WI38 (cell line): ENCODE data around the gene ARID3B.

Experiments used
- H3K4me3 ChIP-seq: 2 replicates; pipeline ENCODE4 v1.5.1; 2011; ENCODE audit warnings: low read depth, mild to moderate bottlenecking, control low read depth, low read length
- TF ChIP-seq, protein P1 (sequence below): IDR thresholded peaks from 2 replicates; pipeline ENCODE4 v1.5.1; 2012; ENCODE audit warnings: low read depth, mild to moderate bottlenecking, control low read depth, low read length

ARID3B gene

DNA sequence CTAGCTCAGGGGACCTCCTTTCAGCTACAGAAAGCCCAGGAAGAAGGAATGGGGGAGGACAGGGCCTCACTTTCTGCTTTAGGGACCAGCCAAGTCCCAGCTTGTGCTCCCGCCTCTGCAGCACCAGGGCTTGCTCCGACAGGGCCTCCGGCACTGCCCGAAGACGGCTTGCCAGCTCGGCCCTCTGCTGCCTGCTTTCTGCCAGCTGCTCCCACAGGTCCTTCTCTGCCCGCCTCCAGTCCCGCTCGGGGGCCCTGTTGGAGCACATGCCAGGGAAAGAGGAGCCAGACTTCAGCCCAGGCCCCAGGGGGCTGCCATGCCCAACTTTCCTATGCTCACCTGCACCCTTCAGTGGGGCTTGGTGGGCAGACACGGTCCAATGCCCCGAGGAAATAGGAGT is 70.3 kb downstream of the ARID3B start:
- no peak overlapping the region for H3K4me3 ChIP-seq
- TF ChIP-seq, protein P1, sequence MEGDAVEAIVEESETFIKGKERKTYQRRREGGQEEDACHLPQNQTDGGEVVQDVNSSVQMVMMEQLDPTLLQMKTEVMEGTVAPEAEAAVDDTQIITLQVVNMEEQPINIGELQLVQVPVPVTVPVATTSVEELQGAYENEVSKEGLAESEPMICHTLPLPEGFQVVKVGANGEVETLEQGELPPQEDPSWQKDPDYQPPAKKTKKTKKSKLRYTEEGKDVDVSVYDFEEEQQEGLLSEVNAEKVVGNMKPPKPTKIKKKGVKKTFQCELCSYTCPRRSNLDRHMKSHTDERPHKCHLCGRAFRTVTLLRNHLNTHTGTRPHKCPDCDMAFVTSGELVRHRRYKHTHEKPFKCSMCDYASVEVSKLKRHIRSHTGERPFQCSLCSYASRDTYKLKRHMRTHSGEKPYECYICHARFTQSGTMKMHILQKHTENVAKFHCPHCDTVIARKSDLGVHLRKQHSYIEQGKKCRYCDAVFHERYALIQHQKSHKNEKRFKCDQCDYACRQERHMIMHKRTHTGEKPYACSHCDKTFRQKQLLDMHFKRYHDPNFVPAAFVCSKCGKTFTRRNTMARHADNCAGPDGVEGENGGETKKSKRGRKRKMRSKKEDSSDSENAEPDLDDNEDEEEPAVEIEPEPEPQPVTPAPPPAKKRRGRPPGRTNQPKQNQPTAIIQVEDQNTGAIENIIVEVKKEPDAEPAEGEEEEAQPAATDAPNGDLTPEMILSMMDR = no peak

DNA sequence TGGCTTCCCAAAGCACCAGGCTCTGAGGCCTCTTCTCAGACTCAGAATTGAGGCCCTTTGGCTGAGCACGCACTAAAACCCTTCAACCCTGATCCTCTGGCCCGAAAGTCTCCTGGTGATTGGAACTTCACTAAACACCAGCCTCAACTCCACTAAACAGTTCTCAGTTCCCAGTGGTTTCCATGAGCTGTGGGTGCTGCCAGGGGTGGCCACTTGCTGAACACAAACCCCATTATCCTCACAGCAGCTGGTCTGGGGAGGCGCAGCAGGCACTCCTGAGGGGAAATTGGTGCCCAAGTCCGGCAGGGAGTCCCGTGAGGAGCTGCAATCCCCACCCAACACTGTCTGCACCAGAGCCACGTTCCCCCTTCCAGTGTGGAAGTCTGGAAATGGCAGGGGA is 70.8 kb downstream of the ARID3B start:
- H3K4me3 ChIP-seq = no peak overlapping the region
- TF ChIP-seq, protein P1 = no peak

DNA sequence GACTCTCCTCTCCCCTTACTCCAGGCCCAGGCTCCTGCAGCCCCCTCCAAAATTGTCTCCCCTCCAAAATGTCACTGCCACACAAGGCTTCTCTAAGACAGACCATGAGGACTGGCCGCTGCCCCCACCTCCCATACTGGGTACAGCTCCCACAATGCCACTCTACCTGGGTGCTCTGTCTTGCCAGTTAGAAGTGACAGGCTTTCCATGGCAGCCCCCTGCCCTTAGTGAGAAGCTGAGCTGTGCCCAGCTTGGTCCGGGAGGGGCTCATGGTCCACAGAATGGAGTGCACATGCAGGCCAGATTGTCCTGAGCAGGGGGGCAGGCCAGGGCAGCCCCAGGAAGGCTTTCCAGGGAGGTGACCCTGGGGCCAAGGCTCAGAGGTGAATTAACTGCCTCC is 71.7 kb downstream of the ARID3B start:
- no peak overlapping the region for H3K4me3 ChIP-seq

DNA sequence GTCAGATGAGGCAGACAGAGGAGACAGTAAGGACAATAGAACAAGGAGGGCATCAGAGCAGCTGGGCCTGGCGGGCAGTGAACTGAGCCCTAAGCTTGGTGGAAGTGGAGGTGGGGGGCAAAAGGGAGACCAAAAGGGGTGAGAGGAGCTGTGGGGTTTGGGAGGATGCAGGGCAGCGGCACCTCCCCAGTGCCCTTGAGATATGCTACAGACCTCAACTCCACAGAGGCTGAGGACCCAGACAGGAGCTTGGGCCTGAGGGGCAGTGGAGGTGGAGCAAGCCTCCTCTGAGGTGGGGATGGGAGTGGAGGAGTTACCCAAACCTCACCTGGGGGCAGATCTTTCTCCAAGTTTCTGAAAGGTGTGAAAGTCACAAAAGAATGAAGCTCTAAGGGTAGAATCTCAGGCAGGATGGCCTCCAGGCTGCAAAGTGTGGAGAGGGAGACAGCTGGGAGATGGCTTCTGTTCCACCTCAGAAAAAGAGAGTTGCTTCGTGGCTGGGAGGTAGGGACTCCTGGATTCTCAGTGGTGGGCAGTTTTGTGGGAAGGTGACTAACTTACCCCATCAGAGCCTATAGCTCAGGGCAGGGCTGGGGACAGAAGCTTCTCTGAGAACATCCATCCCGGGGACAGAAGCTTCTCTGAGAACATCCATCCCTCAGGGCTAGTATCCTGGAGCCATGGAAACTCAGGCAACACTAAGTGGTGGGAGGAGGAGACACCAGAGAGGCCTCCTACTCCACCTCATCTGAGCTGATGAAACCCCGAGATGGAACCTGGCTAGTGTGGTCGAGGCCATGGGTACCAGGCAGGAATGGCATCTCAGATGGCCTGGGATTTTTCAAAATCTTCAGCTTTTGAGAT is 72.3 kb downstream of the ARID3B start:
- TF ChIP-seq, protein P1 = no peak
- H3K4me3 ChIP-seq = no peak overlapping the region

More for the DNA sequence above, 71.7 kb downstream of the ARID3B start:
- TF ChIP-seq, protein P1 = no peak

DNA sequence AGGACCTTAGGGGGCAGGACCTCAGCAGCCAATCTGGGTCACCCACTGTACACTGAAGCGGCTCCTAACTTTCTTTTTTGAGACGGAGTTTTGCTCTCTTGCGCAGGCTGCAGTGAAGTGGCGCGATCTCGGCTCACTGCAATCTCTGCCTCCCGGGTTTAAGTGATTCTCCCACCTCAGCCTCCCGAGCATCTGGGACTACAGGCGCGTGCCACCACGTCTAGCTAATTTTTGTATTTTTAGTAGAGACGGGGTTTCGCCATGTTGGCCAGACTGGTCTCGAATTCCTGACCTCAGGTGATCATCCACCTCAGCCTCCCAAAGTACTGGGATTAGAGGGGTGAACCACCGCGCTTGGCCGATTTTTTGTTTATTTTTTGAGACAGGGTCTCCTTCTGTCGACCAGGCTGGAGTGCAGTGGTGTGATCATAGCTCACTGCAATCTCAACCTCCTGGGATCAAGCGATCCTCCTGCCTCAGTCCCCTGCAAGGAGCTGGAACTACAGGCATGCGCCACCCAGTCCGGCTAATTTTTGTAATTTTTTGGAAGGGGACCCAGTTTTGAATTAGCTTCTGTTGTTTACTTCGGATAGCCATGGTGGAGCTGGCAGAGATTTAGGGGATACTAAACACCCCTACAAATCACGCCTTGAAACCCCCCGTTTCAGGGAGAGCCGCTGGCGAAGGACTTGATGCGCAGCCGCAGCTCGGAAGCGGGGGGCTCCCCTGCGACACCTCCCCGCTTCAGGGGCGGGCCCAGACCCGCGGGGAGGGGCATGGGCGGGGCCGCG is 73.1 kb downstream of the ARID3B start:
- TF ChIP-seq, protein P1 = no peak
- peak overlapping the region; percentile 100 for H3K4me3 ChIP-seq

DNA sequence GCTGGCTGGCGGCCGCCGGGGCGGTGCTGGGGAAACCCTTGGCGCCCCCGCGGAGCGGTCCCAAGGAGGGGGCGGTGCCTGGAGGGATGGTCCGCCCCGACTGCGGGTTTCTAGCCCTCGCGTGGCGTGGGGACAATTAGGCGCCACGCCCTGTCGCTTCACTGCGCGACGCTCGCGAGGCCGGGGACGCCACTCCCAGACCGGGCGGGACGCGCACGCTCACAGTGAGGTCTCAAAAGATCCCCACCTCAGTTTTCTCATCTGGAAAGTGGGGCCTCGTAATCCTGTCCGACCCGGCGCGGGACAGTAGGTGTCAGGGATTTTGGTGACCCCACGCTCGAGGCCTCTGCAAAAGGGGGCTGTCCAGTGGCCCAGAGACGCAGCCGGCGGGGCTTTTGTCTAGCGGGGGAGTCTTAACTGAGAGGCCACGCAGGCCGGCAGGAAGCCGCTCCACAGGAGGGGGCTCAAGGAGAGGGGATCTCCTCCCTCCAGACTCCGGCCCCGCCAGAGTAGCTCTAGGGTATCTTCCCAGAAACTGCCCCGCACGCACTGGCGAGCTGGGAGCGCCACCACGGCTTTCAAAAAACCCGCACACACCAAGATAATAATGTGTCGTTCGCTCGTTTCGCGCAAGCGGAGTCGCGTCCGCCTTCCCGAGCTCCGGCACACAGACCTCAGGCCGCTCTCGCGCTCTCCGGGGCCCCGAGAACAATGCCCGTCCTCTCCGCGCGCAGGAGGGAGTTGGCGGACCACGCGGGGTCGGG is 73.9 kb downstream of the ARID3B start:
- H3K4me3 ChIP-seq = peak overlapping the region; percentile 100
- TF ChIP-seq, protein P1 = no peak
